ENCODE data around the gene VPS37C.

DNA sequence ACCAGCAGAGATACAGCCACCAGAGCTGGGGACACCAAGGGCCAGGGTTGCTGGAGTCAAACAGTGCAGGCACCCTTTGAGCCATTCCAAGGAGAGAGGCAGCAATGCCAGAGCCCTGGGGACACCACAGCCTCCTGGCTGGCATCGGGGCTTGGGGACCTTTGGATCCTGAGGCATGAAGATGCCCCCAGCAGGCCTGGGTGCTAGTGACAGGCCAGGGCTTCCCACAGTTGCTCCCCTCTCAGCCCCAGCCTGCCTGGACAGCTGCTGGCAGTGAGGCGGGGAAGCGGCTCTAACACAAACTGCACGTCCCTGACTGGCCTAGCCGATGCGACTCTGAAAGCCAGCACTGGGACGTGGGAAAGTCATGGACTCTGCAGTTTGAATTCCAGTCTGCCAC is 56.3 kb downstream of the VPS37C start:
- TF ChIP-seq, protein P1, sequence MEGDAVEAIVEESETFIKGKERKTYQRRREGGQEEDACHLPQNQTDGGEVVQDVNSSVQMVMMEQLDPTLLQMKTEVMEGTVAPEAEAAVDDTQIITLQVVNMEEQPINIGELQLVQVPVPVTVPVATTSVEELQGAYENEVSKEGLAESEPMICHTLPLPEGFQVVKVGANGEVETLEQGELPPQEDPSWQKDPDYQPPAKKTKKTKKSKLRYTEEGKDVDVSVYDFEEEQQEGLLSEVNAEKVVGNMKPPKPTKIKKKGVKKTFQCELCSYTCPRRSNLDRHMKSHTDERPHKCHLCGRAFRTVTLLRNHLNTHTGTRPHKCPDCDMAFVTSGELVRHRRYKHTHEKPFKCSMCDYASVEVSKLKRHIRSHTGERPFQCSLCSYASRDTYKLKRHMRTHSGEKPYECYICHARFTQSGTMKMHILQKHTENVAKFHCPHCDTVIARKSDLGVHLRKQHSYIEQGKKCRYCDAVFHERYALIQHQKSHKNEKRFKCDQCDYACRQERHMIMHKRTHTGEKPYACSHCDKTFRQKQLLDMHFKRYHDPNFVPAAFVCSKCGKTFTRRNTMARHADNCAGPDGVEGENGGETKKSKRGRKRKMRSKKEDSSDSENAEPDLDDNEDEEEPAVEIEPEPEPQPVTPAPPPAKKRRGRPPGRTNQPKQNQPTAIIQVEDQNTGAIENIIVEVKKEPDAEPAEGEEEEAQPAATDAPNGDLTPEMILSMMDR (IDR thresholded peaks at IDR 0.05) = no peak
- TF ChIP-seq, protein P2, sequence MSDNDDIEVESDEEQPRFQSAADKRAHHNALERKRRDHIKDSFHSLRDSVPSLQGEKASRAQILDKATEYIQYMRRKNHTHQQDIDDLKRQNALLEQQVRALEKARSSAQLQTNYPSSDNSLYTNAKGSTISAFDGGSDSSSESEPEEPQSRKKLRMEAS (IDR thresholded peaks at IDR 0.05; ENCODE audit: low read depth) = no peak
- TF ChIP-seq ELF1 (IDR thresholded peaks at IDR 0.05) (no peak), EP300 (IDR thresholded peaks at IDR 0.05; ENCODE audit: borderline replicate concordance in 1 of 2, low read depth in 1 of 2, low read length in 1 of 2) (no peak), TCF12 (IDR thresholded peaks at IDR 0.05) (no peak), GABPA (IDR thresholded peaks at IDR 0.05; ENCODE audit: low read depth) (no peak), POLR2AphosphoS5 (IDR thresholded peaks at IDR 0.05; ENCODE audit: low read depth, low read length) (no peak)
- TF ChIP-seq, protein P3, sequence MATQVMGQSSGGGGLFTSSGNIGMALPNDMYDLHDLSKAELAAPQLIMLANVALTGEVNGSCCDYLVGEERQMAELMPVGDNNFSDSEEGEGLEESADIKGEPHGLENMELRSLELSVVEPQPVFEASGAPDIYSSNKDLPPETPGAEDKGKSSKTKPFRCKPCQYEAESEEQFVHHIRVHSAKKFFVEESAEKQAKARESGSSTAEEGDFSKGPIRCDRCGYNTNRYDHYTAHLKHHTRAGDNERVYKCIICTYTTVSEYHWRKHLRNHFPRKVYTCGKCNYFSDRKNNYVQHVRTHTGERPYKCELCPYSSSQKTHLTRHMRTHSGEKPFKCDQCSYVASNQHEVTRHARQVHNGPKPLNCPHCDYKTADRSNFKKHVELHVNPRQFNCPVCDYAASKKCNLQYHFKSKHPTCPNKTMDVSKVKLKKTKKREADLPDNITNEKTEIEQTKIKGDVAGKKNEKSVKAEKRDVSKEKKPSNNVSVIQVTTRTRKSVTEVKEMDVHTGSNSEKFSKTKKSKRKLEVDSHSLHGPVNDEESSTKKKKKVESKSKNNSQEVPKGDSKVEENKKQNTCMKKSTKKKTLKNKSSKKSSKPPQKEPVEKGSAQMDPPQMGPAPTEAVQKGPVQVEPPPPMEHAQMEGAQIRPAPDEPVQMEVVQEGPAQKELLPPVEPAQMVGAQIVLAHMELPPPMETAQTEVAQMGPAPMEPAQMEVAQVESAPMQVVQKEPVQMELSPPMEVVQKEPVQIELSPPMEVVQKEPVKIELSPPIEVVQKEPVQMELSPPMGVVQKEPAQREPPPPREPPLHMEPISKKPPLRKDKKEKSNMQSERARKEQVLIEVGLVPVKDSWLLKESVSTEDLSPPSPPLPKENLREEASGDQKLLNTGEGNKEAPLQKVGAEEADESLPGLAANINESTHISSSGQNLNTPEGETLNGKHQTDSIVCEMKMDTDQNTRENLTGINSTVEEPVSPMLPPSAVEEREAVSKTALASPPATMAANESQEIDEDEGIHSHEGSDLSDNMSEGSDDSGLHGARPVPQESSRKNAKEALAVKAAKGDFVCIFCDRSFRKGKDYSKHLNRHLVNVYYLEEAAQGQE (IDR thresholded peaks at IDR 0.05; ENCODE audit: low read depth, low read length) = no peak
